Measurements from ENCODE around the gene TXN. TPM values are rescaled to one million over a fixed set of nuclear protein-coding genes. Genes with fewer than 3 reads are reported as not detected.

Gene TXN
- total and polyA plus RNA-seq, 10 of the 15 experiments (the other 5 are each of a cell fraction or from before 2014, with no cell fraction given), result 309 to 2,304 (median 650) TPM

GRCh38 chr9:110282739-110283081 lies 26.4 kb upstream of the TXN start:
- RAD21 ChIA-PET (ENCODE audit: unreplicated experiment), result no interaction called here
- Histone ChIP-seq H3K9ac (ENCODE audit: control insufficient read depth, insufficient read depth, low read length) (no peak overlapping the region), H3K79me2 (ENCODE audit: control insufficient read depth, insufficient read depth, low read length) (no peaks in the 10 kb centered on the region), H2AFZ (ENCODE audit: control insufficient read depth, low read depth, low read length) (no peak overlapping the region), H3K27me3 (replicated peaks in 1 of 2; ENCODE audit: control insufficient read depth in 2 of 2, insufficient read depth in 2 of 2, low read length in 1 of 2) (no peaks in the 10 kb centered on the region; a peak in 1 of 4 replicates), H3K36me3 (ENCODE audit: control insufficient read depth in 2 of 2, insufficient read depth in 2 of 2, low read length in 1 of 2) (no peaks in the 10 kb centered on the region), H4K20me1 (ENCODE audit: control insufficient read depth, insufficient read depth) (no peaks in the 10 kb centered on the region), H3K4me2 (ENCODE audit: control insufficient read depth, insufficient read depth) (no peak overlapping the region), H3K4me3 (no peak overlapping the region), H3K27ac (ENCODE audit: control insufficient read depth, insufficient read depth) (no peak overlapping the region), H3K4me1 (ENCODE audit: control insufficient read depth, insufficient read depth, low read length) (no peaks in the 10 kb centered on the region), H3K9me3 (replicated peaks; ENCODE audit: control insufficient read depth, insufficient read depth, low read length) (no peaks in the 10 kb centered on the region)
- WGBS (ENCODE audit: insufficient coverage, insufficient replicate concordance, low lambda C conversion rate, missing lambda C conversion rate), result 56% methylated on average over 6 of the region's 6 CpGs
- SMC1A ChIA-PET (ENCODE audit: uncharacterized antibody, unreplicated experiment), result no interaction called here
- intact Hi-C loops (cut with micrococcal nuclease; ENCODE audit: unreplicated experiment) (no loop called here), in situ Hi-C loops (cut with MboI) (no loop called here)
- ATAC-seq, result no peak
- TF ChIP-seq NR2F1 (conservative IDR thresholded peaks at IDR 0.05), result no peak
- no peak for TF ChIP-seq JUNB (IDR thresholded peaks at IDR 0.05)
- TF ChIP-seq ZNF622 (IDR thresholded peaks at IDR 0.05), result no peak
- no peak for TF ChIP-seq YY1 (IDR thresholded peaks at IDR 0.05; ENCODE audit: low read depth, low read length)
- FAIRE-seq, result no peak
- no TSS peak for BruUV-seq (replicated peaks)
- no peak for DNase-seq (ENCODE audit: low read depth, low spot score)
- CTCF ChIA-PET, result interaction anchor here (0.6 to 0.8 kb wide), 2 partner anchors 12 to 13 kb away, joined by 3 read pairs; no protein-coding TSS in a partner anchor
- POLR2A ChIA-PET, result no interaction called here

GRCh38 chr9:110282018-110282738 lies 25.9 kb upstream of the TXN start:
- CTCF ChIA-PET, result interaction anchor here (0.6 to 0.8 kb wide), 2 partner anchors 13 kb away, joined by 3 read pairs; no protein-coding TSS in a partner anchor

More at GRCh38 chr9:110282018-110282738, 25.9 kb upstream of the TXN start:
- H4K20me1 ChIP-seq (ENCODE audit: control insufficient read depth, insufficient read depth), result no peaks in the 10 kb centered on the region
- DNase-seq (ENCODE audit: low read depth, low spot score), result no peak
- H3K4me3 ChIP-seq, result no peak overlapping the region
- ChIA-PET RAD21 (ENCODE audit: unreplicated experiment) (no interaction called here), POLR2A (interaction anchor here (0.8 to 0.9 kb wide), 2 partner anchors 17 to 25 kb away, joined by 3 read pairs; no protein-coding TSS in a partner anchor), SMC1A (ENCODE audit: uncharacterized antibody, unreplicated experiment) (interaction anchor here (0.9 kb wide), 1 partner anchor 14 kb away, joined by 3 read pairs; no protein-coding TSS in a partner anchor)
- no peak for ATAC-seq
- H3K27ac ChIP-seq (ENCODE audit: control insufficient read depth, insufficient read depth), result no peak overlapping the region
- H3K4me1 ChIP-seq (ENCODE audit: control insufficient read depth, insufficient read depth, low read length), result no peaks in the 10 kb centered on the region
- H2AFZ ChIP-seq (ENCODE audit: control insufficient read depth, low read depth, low read length), result no peak overlapping the region
- H3K27me3 ChIP-seq (replicated peaks in 1 of 2; ENCODE audit: control insufficient read depth in 2 of 2, insufficient read depth in 2 of 2, low read length in 1 of 2), result no peaks in the 10 kb centered on the region; a peak in 1 of 4 replicates
- H3K36me3 ChIP-seq (ENCODE audit: control insufficient read depth in 2 of 2, insufficient read depth in 2 of 2, low read length in 1 of 2), result no peaks in the 10 kb centered on the region
- 1% methylated on average over 4 of the region's 4 CpGs for WGBS (ENCODE audit: insufficient coverage, insufficient replicate concordance, low lambda C conversion rate, missing lambda C conversion rate)
- no peak overlapping the region for H3K9ac ChIP-seq (ENCODE audit: control insufficient read depth, insufficient read depth, low read length)
- no peak for FAIRE-seq
- intact Hi-C loops (cut with micrococcal nuclease; ENCODE audit: unreplicated experiment) (no loop called here), in situ Hi-C loops (cut with MboI) (no loop called here)
- TF ChIP-seq PKNOX1 (IDR thresholded peaks at IDR 0.05) (peak; percentile 27; the same call in 1 of the 2 replicates), POLR2A (IDR thresholded peaks at IDR 0.05; ENCODE audit: low read depth, low read length) (no peak), ZNF384 (IDR thresholded peaks at IDR 0.05; ENCODE audit: borderline replicate concordance, low read depth, low read length) (no peak), PRDM15 (CRISPR knock-in tag; IDR thresholded peaks at IDR 0.05) (no peak), BCL11A (IDR thresholded peaks at IDR 0.05; ENCODE audit: low read depth, low read length) (no peak)
- H3K4me2 ChIP-seq (ENCODE audit: control insufficient read depth, insufficient read depth), result no peak overlapping the region
- no peaks in the 10 kb centered on the region for H3K79me2 ChIP-seq (ENCODE audit: control insufficient read depth, insufficient read depth, low read length)
- H3K9me3 ChIP-seq (replicated peaks; ENCODE audit: control insufficient read depth, insufficient read depth, low read length), result no peaks in the 10 kb centered on the region
- BruUV-seq (replicated peaks), result no TSS peak
